GM19099 (cell line): Measurements from ENCODE around the gene ERC1.

ENCODE experiments used
- POLR2A ChIP-seq: IDR thresholded peaks from 3 replicates; pipeline ENCODE4 v1.6.1; 2011; ENCODE audit warnings: low read depth; ENCODE audit not compliant: insufficient read length; ENCODE audit errors: extremely low read depth

The ERC1 gene

GRCh38 chr12:1380171-1380851, 389.3 kb downstream of the ERC1 start:
- TF ChIP-seq POLR2A: no peak

- TF ChIP-seq POLR2A: no peak
Observed at GRCh38 chr12:1382151-1382550, 391.1 kb downstream of the ERC1 start.

GRCh38 chr12:1382826-1383225, 391.8 kb downstream of the ERC1 start:
- TF ChIP-seq POLR2A: no peak

GRCh38 chr12:1383758-1384157, 392.7 kb downstream of the ERC1 start:
- no peak for TF ChIP-seq POLR2A

DNA sequence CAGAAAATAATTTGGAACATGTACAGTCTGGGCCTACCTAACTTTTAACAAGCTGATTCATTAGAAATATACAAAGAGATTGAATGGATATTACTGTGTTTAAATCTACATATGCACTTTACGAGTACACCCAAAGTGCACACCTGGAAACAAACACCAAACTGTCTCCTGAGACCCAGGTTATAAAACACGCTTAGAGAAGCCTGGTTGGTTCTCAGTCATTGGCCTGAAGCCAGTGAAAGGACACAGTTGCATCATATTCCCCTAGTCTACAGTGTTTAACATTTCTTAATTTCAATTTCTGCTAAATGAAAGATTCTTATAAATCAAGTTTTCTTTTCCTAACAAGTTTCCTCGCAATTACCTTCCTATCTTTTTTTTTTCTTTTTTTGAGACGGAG, 393.9 kb downstream of the ERC1 start:
- TF ChIP-seq POLR2A: no peak

DNA sequence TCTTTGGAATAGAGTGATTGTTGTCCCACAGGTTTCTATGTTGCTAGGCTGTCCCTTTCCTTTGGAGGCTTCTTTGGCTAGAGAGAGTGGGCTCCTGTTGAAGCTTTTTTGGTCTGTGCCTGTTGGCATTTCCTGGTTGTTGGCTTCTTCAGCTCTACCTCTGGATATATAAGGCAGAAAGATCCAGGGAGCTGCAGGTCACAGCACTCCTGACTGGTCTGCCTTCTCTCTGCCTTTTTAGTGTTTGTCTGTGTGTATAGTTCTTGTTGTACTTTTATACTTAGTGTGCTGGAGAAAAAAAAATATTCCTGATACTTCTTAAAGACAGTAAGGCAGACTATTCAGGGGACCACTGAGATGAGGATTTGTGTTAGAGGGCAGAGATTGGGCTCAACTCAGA, 400.7 kb downstream of the ERC1 start:
- TF ChIP-seq POLR2A: no peak

DNA sequence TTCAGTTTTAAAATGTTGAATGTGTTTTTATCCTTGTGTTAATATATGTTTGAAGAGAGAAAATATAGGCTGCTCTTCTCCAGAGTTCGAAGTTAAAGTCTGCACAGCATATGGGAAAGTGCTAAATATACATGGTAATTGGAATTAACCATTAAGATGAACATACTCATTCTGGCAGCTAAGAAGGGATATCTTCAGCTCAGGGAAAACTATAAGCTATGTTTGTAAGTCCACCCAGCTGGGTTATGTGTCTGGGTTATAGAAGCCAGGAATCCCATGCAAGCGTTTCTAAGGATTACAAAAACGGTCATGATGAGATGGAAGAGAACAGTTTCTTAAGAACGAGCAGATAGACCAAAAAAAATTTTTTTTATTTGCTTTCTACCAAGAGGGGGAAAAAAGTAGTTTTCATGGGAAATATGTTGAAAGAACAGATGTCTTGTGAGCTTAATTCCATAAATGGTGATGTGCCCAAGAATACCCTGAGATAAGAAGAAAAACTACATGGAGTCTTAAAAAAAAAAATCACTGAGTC, 404.5 kb downstream of the ERC1 start:
- TF ChIP-seq POLR2A: no peak

- TF ChIP-seq POLR2A: no peak
Observed at GRCh38 chr12:1398673-1399072, 407.6 kb downstream of the ERC1 start.

DNA sequence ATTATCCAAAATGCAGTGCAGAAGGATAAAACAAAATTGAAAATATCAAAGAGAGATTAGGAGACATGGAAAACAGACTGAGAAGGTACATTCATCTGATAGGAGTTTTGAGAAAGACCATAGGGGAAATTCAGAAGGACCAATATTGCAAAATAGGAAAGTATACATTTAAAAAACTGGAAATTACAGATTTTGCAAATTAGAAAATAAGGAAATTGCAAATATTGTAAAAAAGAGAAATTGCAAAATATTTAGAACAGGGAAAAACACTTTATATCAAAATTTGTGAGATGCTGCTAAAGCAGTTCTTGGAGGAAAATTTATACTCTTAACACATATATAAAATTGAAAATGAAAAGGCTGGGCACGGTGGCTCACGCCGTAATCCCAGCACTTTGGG, 410.9 kb downstream of the ERC1 start:
- TF ChIP-seq POLR2A: no peak

DNA sequence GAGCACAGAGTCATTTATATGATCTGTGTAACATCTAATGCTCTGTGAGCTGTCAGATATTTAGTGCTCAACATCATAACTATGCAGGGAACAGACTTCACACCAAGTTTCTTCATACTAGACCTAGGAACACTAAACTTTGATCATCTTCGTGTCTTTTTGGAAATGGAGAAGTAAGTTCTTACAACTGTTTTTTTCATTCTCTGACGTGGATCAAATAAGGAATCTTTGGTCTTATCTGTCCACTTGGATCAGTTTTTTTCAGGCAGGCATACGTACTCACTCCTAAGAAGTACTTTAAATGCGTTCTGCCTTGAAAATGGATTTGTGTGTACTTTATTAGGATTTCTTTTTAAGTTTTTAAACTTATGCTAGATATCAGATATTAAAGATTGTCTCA, 412.4 kb downstream of the ERC1 start:
- no peak for TF ChIP-seq POLR2A

GRCh38 chr12:1405619-1406018, 414.6 kb downstream of the ERC1 start:
- no peak for TF ChIP-seq POLR2A

DNA sequence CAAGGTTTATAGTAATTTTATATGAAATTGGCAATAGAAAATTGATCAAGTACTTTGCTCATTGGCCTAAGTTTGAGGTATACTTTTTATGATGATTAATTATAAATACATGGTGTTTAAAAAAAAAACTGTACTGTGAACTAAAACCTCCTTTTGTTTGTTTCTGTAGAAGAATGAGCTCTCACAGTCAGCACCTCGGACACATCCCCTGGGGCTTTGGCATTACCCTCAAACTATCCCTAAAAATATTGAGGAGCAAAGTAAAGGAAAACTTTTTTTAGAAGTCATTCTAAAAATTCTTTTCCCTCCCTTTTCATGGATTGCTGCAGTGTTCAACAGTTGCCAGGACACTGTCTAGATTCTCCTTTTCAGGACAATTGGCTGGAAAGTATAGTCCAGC, 419.8 kb downstream of the ERC1 start:
- no peak for TF ChIP-seq POLR2A

DNA sequence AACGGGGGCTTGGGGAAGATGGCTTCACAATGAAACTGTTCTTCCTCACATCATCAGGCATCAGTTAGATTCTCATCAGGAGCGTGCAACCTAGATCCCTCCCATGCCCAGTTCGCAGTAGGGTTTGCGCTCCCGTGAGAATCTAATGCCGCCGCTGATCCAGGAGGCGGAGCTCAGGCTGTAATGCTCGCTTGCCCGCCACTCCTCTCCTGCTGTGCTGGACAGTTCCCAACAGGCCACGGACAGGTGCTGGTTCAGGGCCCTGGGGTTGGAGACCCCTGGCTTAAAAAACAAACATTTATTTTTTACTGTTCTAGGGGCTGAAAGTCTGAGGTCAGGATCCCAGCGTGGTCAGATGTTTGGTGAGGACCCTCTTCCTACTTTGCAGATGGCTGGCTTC, 422.9 kb downstream of the ERC1 start:
- no peak for TF ChIP-seq POLR2A

GRCh38 chr12:1418144-1418543, 427.1 kb downstream of the ERC1 start:
- TF ChIP-seq POLR2A: no peak

GRCh38 chr12:1419849-1420371, 428.9 kb downstream of the ERC1 start:
- TF ChIP-seq POLR2A: no peak

GRCh38 chr12:1421091-1421846, 430.2 kb downstream of the ERC1 start:
- TF ChIP-seq POLR2A: no peak

DNA sequence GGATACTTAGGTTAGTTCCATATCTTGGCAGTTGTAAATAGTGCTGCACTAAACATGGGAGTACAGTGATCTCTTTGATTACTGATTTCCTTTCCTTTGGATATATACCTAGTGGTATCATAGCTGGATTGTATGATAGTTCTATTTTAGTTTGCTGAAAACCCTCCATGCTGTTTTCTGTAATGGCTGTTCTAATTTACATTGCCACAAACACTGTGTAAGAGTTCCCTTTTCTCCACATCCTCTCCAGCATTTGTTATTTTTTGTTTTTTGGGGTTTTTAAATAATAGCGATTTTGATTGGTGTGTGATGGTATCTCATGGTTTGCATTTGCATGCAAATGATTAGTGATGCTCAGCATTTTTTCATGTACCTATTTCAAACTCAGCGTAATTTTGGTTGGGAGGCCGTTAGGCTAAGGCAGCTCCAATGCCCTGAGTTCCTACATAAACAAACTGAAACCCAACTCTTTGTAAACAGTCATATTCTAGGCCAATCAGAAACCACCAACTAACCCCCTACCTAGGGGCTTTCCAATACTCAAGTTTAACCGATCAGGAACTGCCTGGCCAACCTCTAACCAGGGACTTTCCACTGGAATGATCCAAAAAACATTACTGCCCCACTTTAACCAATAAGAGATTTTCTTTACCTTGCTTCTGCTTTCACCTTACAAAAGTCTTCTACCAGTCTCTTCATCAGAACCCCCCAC, 431.7 kb downstream of the ERC1 start:
- no peak for TF ChIP-seq POLR2A
